NCI-H1930 (cell line): ENCODE results near the gene F11.
"Not testable (repeated sequence)": the region's sequence is repeated elsewhere in the genome, so short reads cannot be mapped to it uniquely, and the experiment has no call there.

ENCODE experiments used
- DNase-seq, 2 experiments: peaks; one replicate each; lab custom pipeline; 2025; lab: John Stamatoyannopoulos, UW

Gene F11

DNA sequence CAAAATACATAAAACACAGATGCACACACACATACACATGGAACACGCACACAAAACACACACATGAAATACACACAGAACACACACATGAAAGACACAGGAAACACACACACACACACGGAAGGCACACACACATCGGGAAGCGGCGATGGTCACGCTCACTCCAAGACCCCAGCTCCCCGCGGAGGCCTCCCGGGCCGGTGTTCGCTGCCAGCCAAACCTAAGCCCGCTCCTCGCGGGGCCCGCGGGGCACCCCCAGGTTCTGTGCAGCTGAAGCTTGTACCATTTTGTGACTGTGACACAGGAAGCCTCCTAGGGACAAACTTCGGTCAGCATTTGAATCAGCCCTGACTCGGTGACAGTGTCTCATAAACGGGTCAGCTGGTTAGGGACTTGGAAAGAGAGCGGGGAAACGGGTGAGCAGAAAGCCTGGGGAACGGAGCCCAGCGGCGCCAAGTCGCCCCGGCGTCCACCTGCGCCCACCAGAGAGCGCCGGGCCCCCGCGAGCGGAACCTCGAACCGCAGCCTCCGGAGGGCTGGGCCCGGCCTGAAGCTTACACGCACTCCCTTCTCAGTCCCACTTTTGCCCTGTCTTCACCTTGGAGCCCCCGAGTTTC lies 32.1 kb downstream of the F11 start:
- DNase-seq, result no peak

DNA sequence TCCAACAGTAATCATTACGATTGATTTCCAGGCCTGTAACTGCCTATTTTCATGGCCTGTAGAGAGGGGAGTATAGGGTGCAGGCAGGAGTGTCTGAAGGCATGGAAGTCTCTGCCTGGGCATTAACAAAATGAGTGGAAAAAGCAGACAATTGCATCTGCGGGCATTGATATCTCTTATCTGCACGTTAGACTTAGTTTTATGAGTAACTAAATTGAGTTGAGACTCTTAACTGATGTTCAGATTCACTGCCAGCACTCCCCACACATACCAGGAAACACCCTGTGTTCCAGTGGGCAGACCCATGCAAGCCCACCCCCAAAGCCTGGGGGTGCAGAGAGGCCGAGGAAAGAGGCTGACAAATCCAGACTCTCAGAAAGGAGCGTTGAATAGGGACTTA lies 33.3 kb downstream of the F11 start:
- DNase-seq, result no peak

DNA sequence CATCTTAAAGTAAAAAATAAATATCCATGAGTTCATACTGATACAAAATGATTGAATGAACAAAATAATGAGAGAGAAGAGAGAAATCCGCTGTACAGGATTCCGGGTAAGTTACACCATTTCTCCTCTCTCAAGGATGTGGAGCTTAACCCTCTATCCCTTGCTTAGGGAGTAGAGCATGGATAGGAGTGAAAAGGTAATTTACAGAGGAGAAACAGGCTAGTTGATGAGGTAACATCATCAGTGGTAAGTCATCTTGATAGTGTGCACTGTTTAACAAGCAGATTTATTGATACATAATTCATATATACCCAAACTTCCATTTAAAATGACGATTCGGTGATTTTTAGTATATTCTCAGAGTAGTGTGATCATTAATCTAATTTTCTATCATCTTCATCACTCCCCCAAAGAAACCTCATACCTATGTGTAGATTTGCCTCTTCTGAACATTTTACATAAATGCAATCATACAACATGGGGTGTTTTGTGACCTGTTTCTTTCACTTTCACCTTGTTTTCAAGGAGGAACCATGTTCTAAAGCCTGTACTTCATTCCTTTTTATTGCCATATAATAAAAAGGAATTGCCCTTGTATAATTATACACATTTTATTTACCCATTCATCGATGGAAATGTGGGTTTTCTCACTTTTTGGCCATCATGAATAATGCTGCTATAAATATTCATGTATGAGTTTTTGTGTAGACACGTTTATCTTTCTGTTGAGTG lies 34.8 kb downstream of the F11 start:
- no peak for DNase-seq

- DNase-seq, result no peak
Observed at GRCh38 chr4:186304216-186304615, 38.2 kb downstream of the F11 start.

GRCh38 chr4:186304866-186305505 lies 39.0 kb downstream of the F11 start:
- DNase-seq, result no peak

- no peak for DNase-seq
Observed at GRCh38 chr4:186307497-186307896, 41.5 kb downstream of the F11 start.

DNA sequence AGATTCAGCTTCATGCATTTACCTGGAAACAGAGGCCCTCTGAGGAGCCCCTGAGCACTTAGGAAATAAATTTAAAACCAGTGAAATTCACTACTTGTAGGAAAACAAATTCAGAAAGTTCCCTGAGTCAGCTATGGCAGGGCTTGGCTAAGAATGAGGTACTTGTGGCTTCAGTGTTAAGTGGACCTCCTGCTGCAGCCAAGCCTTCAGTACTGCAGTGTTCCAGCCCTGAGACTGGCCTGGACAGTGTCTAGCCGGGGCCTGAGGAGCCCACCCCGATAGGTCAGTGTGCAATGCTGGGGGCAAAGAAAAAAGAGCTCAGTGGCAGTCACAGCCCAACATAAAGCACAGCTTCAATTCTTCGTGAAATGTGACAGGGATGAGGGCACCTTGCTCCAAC lies 41.9 kb downstream of the F11 start:
- DNase-seq, result no peak

DNA sequence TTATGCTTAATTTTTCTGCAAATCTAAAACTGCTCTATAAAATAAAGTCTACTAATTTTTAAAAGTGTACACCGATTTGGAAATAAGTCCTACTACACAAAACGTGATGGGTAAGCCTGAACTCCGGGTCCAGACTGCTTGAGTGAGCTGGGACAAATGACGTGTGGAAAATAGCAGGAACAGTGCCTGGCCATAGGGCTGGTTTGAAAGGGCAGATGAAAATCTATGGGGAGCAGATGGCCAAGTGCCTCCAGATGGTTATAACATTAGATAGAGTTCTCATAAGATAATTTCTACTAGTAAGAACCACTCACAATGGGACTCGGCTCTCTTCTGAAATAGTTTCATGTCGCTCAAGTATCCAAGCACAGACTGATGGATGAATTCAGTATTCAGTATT lies 52.5 kb downstream of the F11 start:
- DNase-seq, result no peak

- DNase-seq, result not testable (repeated sequence)
Observed at GRCh38 chr4:186324660-186325059, 58.7 kb downstream of the F11 start.

- DNase-seq, result no peak
Observed at GRCh38 chr4:186326391-186326790, 60.4 kb downstream of the F11 start.

DNA sequence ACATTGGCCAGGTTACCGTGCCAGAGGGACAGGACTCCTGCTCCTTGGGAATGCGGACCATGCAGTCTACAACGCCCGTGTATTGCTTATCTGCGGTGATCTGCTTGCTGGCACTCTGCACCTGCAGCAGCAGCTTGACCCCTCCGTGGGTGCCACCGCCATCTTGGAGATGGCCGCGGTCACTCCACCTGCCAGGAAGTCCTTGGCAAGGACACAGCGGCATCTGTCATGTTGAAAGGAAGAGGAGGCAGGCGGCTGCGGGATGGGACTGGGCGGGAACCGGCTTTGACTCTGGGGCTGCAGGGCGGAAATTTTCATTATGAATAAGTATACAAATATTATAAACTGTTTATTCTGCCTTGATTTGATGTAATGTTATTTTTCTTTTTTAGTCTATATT lies 63.4 kb downstream of the F11 start:
- DNase-seq, result no peak

GRCh38 chr4:186330368-186330767 lies 64.4 kb downstream of the F11 start:
- DNase-seq, result no peak

GRCh38 chr4:186335793-186336192 lies 69.8 kb downstream of the F11 start:
- no peak for DNase-seq
